ENCODE measurements around the gene NMRK2. TPM values are rescaled to one million over a fixed set of nuclear protein-coding genes. Genes with fewer than 3 reads are reported as not detected.

Gene NMRK2, protein sequence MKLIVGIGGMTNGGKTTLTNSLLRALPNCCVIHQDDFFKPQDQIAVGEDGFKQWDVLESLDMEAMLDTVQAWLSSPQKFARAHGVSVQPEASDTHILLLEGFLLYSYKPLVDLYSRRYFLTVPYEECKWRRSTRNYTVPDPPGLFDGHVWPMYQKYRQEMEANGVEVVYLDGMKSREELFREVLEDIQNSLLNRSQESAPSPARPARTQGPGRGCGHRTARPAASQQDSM
- total RNA-seq, result not detected in 2 replicates

GRCh38 chr19:3932931-3933810 is at the start of gene NMRK2:
Gene NMRK2, plus strand, starts transcription at chr19:3933069. Its CDS starts 603 bp downstream, at chr19:3933672.

DNA sequence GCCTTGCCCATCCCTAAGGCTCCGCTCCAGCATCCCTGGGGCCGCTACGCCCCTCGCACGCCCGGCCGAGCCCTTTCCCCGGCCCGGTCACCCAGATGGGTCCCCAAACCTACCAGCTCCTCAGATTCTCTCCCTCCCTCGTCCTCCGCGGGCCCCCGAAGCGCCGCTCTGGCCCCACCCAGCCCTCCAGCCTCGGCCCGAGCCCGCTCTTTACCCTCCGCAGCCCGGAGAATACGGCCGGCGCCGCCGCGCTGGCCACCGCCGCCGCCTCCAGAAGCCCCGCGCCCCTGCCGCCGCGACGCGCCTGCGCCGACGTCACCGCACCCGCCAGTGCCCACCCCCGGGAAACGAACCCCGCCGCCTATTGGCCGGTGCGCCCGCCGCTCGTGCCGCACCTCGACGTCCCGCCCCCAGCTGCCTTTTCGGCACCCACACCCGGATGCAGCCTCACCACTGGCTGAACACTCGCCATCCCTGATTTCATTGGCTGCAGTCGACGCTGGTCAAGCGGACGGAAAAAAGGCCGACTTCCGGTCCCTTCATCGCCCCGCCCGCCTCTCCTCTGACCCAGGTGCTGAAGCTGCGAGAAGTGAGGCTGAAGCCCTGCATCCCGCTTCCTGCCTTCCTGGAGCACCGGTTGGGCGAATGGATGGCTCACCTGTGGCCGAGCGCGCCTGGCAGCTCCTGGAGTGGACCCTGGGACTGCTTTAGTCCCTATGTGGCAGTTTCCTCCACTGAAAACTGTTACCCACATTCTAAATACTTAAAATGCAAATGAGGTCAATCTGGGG is 38.1 kb downstream of the NMRK2 start, which contains the start of gene DAPK3:
Gene DAPK3, minus strand, starts transcription at position 292 of the 791 bp plus-strand sequence. CDS start 1,364 bp downstream, outside the sequence.

DNA sequence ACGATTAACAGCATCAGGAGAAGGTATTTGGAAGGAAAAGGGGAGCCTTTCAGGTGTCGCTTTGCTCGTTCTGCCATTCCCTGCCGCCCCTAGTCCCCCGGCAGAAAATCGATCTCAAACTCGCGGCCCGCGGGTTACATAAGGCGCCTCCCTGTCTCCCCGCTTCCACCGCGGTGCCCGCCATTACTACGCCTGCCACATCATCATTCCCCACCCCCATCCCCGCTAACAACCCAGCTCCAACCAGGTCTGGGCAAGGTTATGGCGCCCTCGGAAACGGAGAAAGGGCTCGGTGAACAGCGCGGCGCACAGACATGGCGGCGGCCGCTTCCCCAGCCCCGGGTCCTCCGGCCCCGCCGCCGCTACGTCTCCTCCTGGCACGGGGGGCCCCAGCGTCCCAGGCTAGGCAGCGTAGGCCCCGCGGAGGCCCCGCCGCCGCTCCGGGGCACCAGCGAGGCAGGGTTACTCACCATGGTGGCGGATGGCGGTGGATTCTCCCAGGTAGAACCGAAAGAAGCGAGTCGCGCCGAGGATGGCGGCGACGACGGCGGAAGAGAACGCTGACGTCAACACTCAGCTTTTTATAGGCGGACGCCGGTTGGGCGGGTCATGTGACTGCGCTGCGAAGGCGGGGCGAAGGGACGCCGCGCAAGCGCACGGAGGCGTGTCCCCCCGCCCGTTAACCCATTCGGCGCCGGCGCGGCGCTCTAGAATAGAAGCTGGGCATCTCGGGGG is 52.2 kb downstream of the NMRK2 start, which contains the start of gene EEF2:
Gene EEF2, minus strand, starts transcription at position 556 of the 735 bp plus-strand sequence. Its CDS starts 83 bp downstream, at position 473.

Small RNA genes lying within 50 kb of the gene (small RNA-seq; reads per million reads assigned to genes)
- gene RN7SL202P (ENCODE audit: low replicate concordance), result not detected
- 53.0 reads per million, percentile 98 among the genes with 10 or more reads in this experiment for gene SNORD37 (ENCODE audit: low replicate concordance)

Other genes with a start within 250 kb of the NMRK2 start
- 27.4 and 46.8 TPM in 2 replicates for gene PIP5K1C, start 232.6 kb upstream of the NMRK2 start, total RNA-seq
- gene TJP3, start 224.7 kb upstream of the NMRK2 start, total RNA-seq, result not detected in 2 replicates
- gene APBA3, start 171.4 kb upstream of the NMRK2 start, total RNA-seq, result 24.1 and 27.8 TPM in 2 replicates
- gene MRPL54, start 170.4 kb upstream of the NMRK2 start, total RNA-seq, result 41.4 and 61.5 TPM in 2 replicates
- gene RAX2, start 160.8 kb upstream of the NMRK2 start, total RNA-seq, result not detected in 2 replicates
- gene MATK, start 146.7 kb upstream of the NMRK2 start, total RNA-seq, result not detected in 2 replicates
- gene ZFR2, start 64.0 kb upstream of the NMRK2 start, total RNA-seq, result not detected in 2 replicates
- 0.14 TPM in 1 of 2 replicates, not detected in the other for gene ATCAY, start 52.4 kb upstream of the NMRK2 start, total RNA-seq
- gene DAPK3, start 38.0 kb downstream of the NMRK2 start, total RNA-seq, result 134 and 187 TPM in 2 replicates
- gene EEF2, start 52.4 kb downstream of the NMRK2 start, total RNA-seq, result 2,308 and 5,096 TPM in 2 replicates
- gene PIAS4, start 74.7 kb downstream of the NMRK2 start, total RNA-seq, result 28.2 and 29.9 TPM in 2 replicates
- 32.4 and 60.0 TPM in 2 replicates for gene ZBTB7A, start 133.8 kb downstream of the NMRK2 start, total RNA-seq
- 161 and 218 TPM in 2 replicates for gene MAP2K2, start 191.1 kb downstream of the NMRK2 start, total RNA-seq
- not detected in 2 replicates for gene CREB3L3, start 220.6 kb downstream of the NMRK2 start, total RNA-seq
- 19.7 and 27.3 TPM in 2 replicates for gene SIRT6, start 249.5 kb downstream of the NMRK2 start, total RNA-seq
- 0.14 and 0.66 TPM in 2 replicates for gene ANKRD24, start 249.6 kb downstream of the NMRK2 start, total RNA-seq